ENCODE data around the gene FFAR1.

GRCh38 chr19:35330475-35330874 lies 17.2 kb upstream of the FFAR1 start:
- TF ChIP-seq CTCF (IDR thresholded peaks at IDR 0.05; ENCODE audit: extremely low read depth in 1 of 2, insufficient read depth in 1 of 2, low read depth in 1 of 2, low read length in 2 of 2): no peak
- TF ChIP-seq FOS (IDR thresholded peaks at IDR 0.05; ENCODE audit: borderline replicate concordance, insufficient read depth, low read length): no peak
- no peak for TF ChIP-seq EZH2 (IDR thresholded peaks at IDR 0.05; ENCODE audit: borderline replicate concordance, low read depth, low read length, severe bottlenecking)
- no peak for TF ChIP-seq POLR2A (IDR thresholded peaks at IDR 0.05; ENCODE audit: low read depth, low read length)
- TF ChIP-seq POLR2AphosphoS5 (IDR thresholded peaks at IDR 0.05; ENCODE audit: insufficient read depth, low read depth, low read length): no peak
- TF ChIP-seq MAX (IDR thresholded peaks at IDR 0.05; ENCODE audit: insufficient read depth, insufficient read length): no peak
- TF ChIP-seq MYC (IDR thresholded peaks at IDR 0.05; ENCODE audit: low read depth, low read length): no peak
- TF ChIP-seq GATA2 (IDR thresholded peaks at IDR 0.05; ENCODE audit: insufficient read depth, insufficient read length, low read depth, low read length): no peak
- no peak for TF ChIP-seq JUN (IDR thresholded peaks at IDR 0.05; ENCODE audit: borderline replicate concordance, insufficient read depth, insufficient read length, low read depth)
